H1 (cell line): Measurements from ENCODE around the gene AGBL4. TPM values are rescaled to one million over a fixed set of nuclear protein-coding genes. Genes with fewer than 3 reads are reported as not detected.

Experiments
- CTCF ChIA-PET: fragments of 300-600 bp; sonication (Branson Sonifier 250); formaldehyde crosslinking; loops from one replicate; lab custom pipeline; 2021; ENCODE audit not compliant: partially characterized antibody; lab: Charles Lee
- POLR2A ChIA-PET: fragments of 300-600 bp; sonication (Branson Sonifier 250); formaldehyde crosslinking; loops from one replicate; lab custom pipeline; 2021; ENCODE audit warnings: inconsistent platforms; ENCODE audit not compliant: partially characterized antibody; lab: Charles Lee
- DNase-seq, 2 experiments: peaks; one replicate each; pipeline versions ENCODE4 v3.0.0 to v3.0.0-alpha.2; 2010 to 2022; ENCODE audit warnings: low spot score in 2 of 2, low read depth in 1 of 2, mixed read lengths in 1 of 2
- FAIRE-seq: peaks from 2 replicates; lab custom pipeline; 2011; peaks lifted over from hg19 to GRCh38; lab: Jason Lieb, UNC
- H2AFZ ChIP-seq: 2 replicates; pipeline ENCODE4 v1.8.1; 2012; ENCODE audit warnings: low read length, inconsistent platforms
- H2AK5ac ChIP-seq: 2 replicates; pipeline ENCODE4 v1.6.1; 2013; ENCODE audit warnings: low read depth, low read length
- H2BK120ac ChIP-seq: replicated peaks from 2 replicates; pipeline ENCODE3; 2013; ENCODE audit warnings: low read depth, low read length, inconsistent platforms
- H2BK12ac ChIP-seq: 2 replicates; pipeline ENCODE4 v1.6.1; 2013; ENCODE audit warnings: low read depth, low read length
- H2BK15ac ChIP-seq: 2 replicates; pipeline ENCODE4 v1.6.1; 2013; ENCODE audit warnings: low read length
- H2BK20ac ChIP-seq: 2 replicates; pipeline ENCODE4 v1.6.1; 2013; ENCODE audit warnings: low read length
- H2BK5ac ChIP-seq: 2 replicates; pipeline ENCODE4 v1.6.1; 2013; ENCODE audit warnings: low read depth, low read length
- H3K14ac ChIP-seq: 2 replicates; pipeline ENCODE4 v1.6.1; 2013; ENCODE audit warnings: inconsistent platforms; ENCODE audit not compliant: insufficient read length
- H3K18ac ChIP-seq: 2 replicates; pipeline ENCODE4 v1.6.1; 2013; ENCODE audit warnings: low read length; ENCODE audit errors: extremely low read depth
- H3K23ac ChIP-seq: 2 replicates; pipeline ENCODE4 v1.6.1; 2013; ENCODE audit warnings: inconsistent platforms; ENCODE audit not compliant: insufficient read length
- H3K23me2 ChIP-seq: 2 replicates; pipeline ENCODE4 v1.6.1; 2013; ENCODE audit warnings: low read depth, low read length
- H3K27ac ChIP-seq: 2 replicates; pipeline ENCODE4 v1.6.1; 2011; ENCODE audit warnings: low read depth, low read length, inconsistent platforms
- H3K27me3 ChIP-seq, 4 experiments: replicated peaks in 1 of 4; 1 replicate in 1 of 4; 2 replicates in 3 of 4; pipeline versions ENCODE4 v1.6.1 to v1.8.1; 2011 to 2013; ENCODE audit warnings: low read length in 3 of 4, mild to moderate bottlenecking in 3 of 4, inconsistent platforms in 2 of 4, mixed read lengths in 2 of 4, moderate library complexity in 1 of 4; ENCODE audit not compliant: control insufficient read depth in 3 of 4, insufficient read depth in 3 of 4; ENCODE audit errors: extremely low read depth in 1 of 4
- H3K36me3 ChIP-seq, 4 experiments: 2 replicates each; pipeline versions ENCODE4 v1.6.1 to v1.8.1; 2011 to 2013; ENCODE audit warnings: mild to moderate bottlenecking in 4 of 4, low read length in 3 of 4, moderate library complexity in 2 of 4, control low read depth in 1 of 4, inconsistent platforms in 1 of 4; ENCODE audit not compliant: insufficient read depth in 4 of 4, control insufficient read depth in 2 of 4
- H3K4ac ChIP-seq: replicated peaks from 2 replicates; pipeline ENCODE3; 2013; ENCODE audit warnings: low read length, low read depth, mixed read lengths, inconsistent platforms; ENCODE audit not compliant: insufficient read length
- H3K4me1 ChIP-seq, 4 experiments: replicated peaks in 1 of 4; 1 replicate in 1 of 4; 2 replicates in 3 of 4; pipeline versions ENCODE4 v1.6.1 to v1.8.1; 2011 to 2013; ENCODE audit warnings: low read length in 3 of 4, inconsistent platforms in 2 of 4, mixed read lengths in 1 of 4; ENCODE audit not compliant: insufficient read depth in 4 of 4, control insufficient read depth in 3 of 4
- H3K4me2 ChIP-seq, 2 experiments: 2 replicates each; pipeline versions ENCODE4 v1.6.1 to v1.8.1; 2011 to 2013; ENCODE audit warnings: low read depth in 2 of 2, low read length in 2 of 2, control low read depth in 1 of 2, inconsistent platforms in 1 of 2, mild to moderate bottlenecking in 1 of 2; ENCODE audit not compliant: insufficient read depth in 1 of 2
- H3K4me3 ChIP-seq, 4 experiments: fragments of 200-600, 300-600 bp in 1 of 4; sonication (generic), shearing (Covaris generic), sonication (Bioruptor Twin) in 1 of 4; 2 replicates each; pipeline versions ENCODE4 v1.5.1 to v1.8.1; 2011 to 2016; ENCODE audit warnings: low read length in 4 of 4, low read depth in 3 of 4, control low read depth in 2 of 4, inconsistent platforms in 2 of 4, mild to moderate bottlenecking in 2 of 4, mixed read lengths in 1 of 4, moderate library complexity in 1 of 4; ENCODE audit not compliant: insufficient read depth in 2 of 4; ENCODE audit errors: extremely low read depth in 1 of 4
- H3K56ac ChIP-seq: replicated peaks from 2 replicates; pipeline ENCODE3; 2013; ENCODE audit warnings: low read depth, mild to moderate bottlenecking, mixed read lengths, low read length, inconsistent platforms; ENCODE audit not compliant: insufficient read length
- H3K79me1 ChIP-seq: 2 replicates; pipeline ENCODE4 v1.6.1; 2013; ENCODE audit warnings: low read depth, low read length, control low read depth
- H3K79me2 ChIP-seq, 2 experiments: 2 replicates each; pipeline versions ENCODE4 v1.6.1 to v1.8.1; 2012 to 2013; ENCODE audit warnings: low read length in 2 of 2, mild to moderate bottlenecking in 2 of 2, inconsistent platforms in 1 of 2; ENCODE audit not compliant: insufficient read depth in 2 of 2, control insufficient read depth in 1 of 2
- H3K9ac ChIP-seq, 4 experiments: replicated peaks in 1 of 4; 1 replicate in 1 of 4; 2 replicates in 3 of 4; pipeline versions ENCODE4 v1.6.1 to v1.8.1; 2011 to 2013; ENCODE audit warnings: low read depth in 3 of 4, low read length in 3 of 4, control low read depth in 2 of 4, mild to moderate bottlenecking in 2 of 4, moderate library complexity in 2 of 4, inconsistent platforms in 1 of 4; ENCODE audit errors: extremely low read depth in 1 of 4
- H3K9me3 ChIP-seq, 2 experiments: 2 replicates each; pipeline versions ENCODE4 v1.6.1 to v1.8.1; 2012 to 2013; ENCODE audit warnings: mild to moderate bottlenecking in 2 of 2, moderate library complexity in 2 of 2, control low read depth in 1 of 2, inconsistent platforms in 1 of 2, low read depth in 1 of 2, low read length in 1 of 2, mixed read lengths in 1 of 2; ENCODE audit not compliant: insufficient read depth in 2 of 2
- H4K20me1 ChIP-seq, 2 experiments: replicated peaks in 1 of 2; 2 replicates each; pipeline versions ENCODE3 to v1.8.1; 2011 to 2013; ENCODE audit warnings: inconsistent platforms in 2 of 2, low read length in 2 of 2, mild to moderate bottlenecking in 1 of 2; ENCODE audit not compliant: insufficient read depth in 2 of 2, control insufficient read depth in 1 of 2
- H4K5ac ChIP-seq: 2 replicates; pipeline ENCODE4 v1.6.1; 2013; ENCODE audit warnings: low read length, low read depth, mixed read lengths, inconsistent platforms; ENCODE audit not compliant: insufficient read length
- H4K8ac ChIP-seq: 2 replicates; pipeline ENCODE4 v1.8.0; 2013; ENCODE audit warnings: mild to moderate bottlenecking, moderate library complexity, low read length, inconsistent platforms; ENCODE audit not compliant: insufficient read depth; ENCODE audit errors: extremely low read depth
- H4K91ac ChIP-seq: replicated peaks from 2 replicates; pipeline ENCODE3; 2013; ENCODE audit warnings: low read length, mixed read lengths, inconsistent platforms; ENCODE audit not compliant: insufficient read length
- RAD21 ChIP-seq, 2 experiments: IDR thresholded peaks in 1 of 2; conservative IDR thresholded peaks in 1 of 2; 2 replicates each; pipeline ENCODE4 v1.6.1; 2011; ENCODE audit warnings: low read depth in 2 of 2, low read length in 2 of 2, improper control_type of control experiment in 1 of 2, inconsistent platforms in 1 of 2, mild to moderate bottlenecking in 1 of 2, moderate library complexity in 1 of 2
- RBBP5 ChIP-seq: IDR thresholded peaks from 2 replicates; pipeline ENCODE4 v1.7.1; 2012; ENCODE audit warnings: low read depth, mild to moderate bottlenecking, inconsistent platforms, low read length, moderate library complexity, borderline replicate concordance
- YY1 ChIP-seq: IDR thresholded peaks from 2 replicates; pipeline ENCODE4 v1.6.1; 2011; ENCODE audit warnings: low read depth, mild to moderate bottlenecking, low read length
- polyA plus RNA-seq, 7 experiments: library from polyadenylated mRNA; depleted of rRNA in 3 of 7; stranded (reverse) in 5 of 7; unstranded in 2 of 7; fragments of >200 nt in 5 of 7; fragments of 200-250 nt in 2 of 7; gene quantifications; 1 replicate in 5 of 7; 2 replicates in 1 of 7; 4 replicates in 1 of 7; pipeline versions ENCODE4 v1.2.1 to v1.2.3, GENCODE V29; 2011 to 2013; ENCODE audit warnings: missing spikeins in 2 of 7, mixed read lengths in 2 of 7
- total RNA-seq: library from RNA; stranded (reverse); fragmentation: NEBNext Ultra II Directional; extraction: Animal tissue kit (Norgen Biotek cat#: 25700); gene quantifications from 2 replicates; pipeline ENCODE4 v1.2.1, GENCODE V29; 2021
- TF ChIP-seq, protein P1 (sequence below): IDR thresholded peaks from 2 replicates; pipeline ENCODE4 v1.6.1; 2011; ENCODE audit warnings: low read depth, mild to moderate bottlenecking, low read length; ENCODE audit not compliant: insufficient read depth

The AGBL4 gene
- total and polyA plus RNA-seq, 2 of the 8 experiments (the other 6 are each of a cell fraction or from before 2014, with no cell fraction given): 0.41 to 0.45 TPM

DNA sequence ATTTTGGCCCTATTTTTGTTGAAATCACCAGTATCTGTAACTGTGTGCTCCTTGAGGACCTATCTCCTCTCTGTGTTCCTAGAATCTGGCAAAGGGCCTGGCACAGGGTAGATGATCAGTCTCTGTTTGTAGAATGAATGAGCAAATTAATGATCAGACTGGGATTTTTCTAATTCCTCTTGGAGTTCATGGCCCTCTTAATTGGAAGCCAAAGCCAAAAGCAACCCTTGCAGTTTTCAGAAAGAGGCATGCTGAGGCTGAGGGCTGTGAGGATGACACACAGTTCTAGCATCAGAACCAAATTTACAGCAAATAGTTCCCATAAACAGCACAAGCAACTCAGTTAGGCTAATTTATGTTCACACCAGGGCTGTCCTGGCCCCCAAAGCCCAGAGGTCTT lies 1136.0 kb downstream of the AGBL4 start:
- H3K27me3 ChIP-seq: no peaks in the 10 kb centered on the region
- CTCF ChIA-PET: interaction anchor here (1.4 kb wide), 1 partner anchor 28 kb away, joined by 3 read pairs; no protein-coding TSS in a partner anchor

More for the DNA sequence above, 1136.0 kb downstream of the AGBL4 start:
- Histone ChIP-seq H3K23me2 (no peaks in the 10 kb centered on the region), H3K56ac (no peak overlapping the region), H3K79me2 (no peaks in the 10 kb centered on the region), H4K20me1 (no peaks in the 10 kb centered on the region), H3K27ac (no peak overlapping the region), H3K4me2 (no peak overlapping the region), H2BK5ac (no peak overlapping the region), H2BK12ac (no peak overlapping the region), H3K4me1 (peaks cover 0 to 6% (median 3%) of the 10 kb centered on the region in 4 experiments; a peak in 5 of 7 replicates), H3K4ac (no peak overlapping the region), H2AFZ (no peak overlapping the region), H3K14ac (no peak overlapping the region), H3K79me1 (no peaks in the 10 kb centered on the region), H3K23ac (no peak overlapping the region), H4K91ac (no peak overlapping the region), H4K5ac (no peak overlapping the region), H3K18ac (no peak overlapping the region; the same call in 1 of the 2 replicates), H2BK20ac (no peak overlapping the region), H2BK120ac (no peak overlapping the region), H3K9ac (no peak overlapping the region), H2AK5ac (no peak overlapping the region), H3K9me3 (no peaks in the 10 kb centered on the region), H3K36me3 (no peaks in the 10 kb centered on the region), H3K4me3 (no peak overlapping the region), H2BK15ac (no peak overlapping the region), H4K8ac (no peak overlapping the region)
- FAIRE-seq (no peak), DNase-seq (no peak)
- TF ChIP-seq, protein P1, sequence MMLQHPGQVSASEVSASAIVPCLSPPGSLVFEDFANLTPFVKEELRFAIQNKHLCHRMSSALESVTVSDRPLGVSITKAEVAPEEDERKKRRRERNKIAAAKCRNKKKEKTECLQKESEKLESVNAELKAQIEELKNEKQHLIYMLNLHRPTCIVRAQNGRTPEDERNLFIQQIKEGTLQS: no peak
- no peak for TF ChIP-seq RBBP5
- TF ChIP-seq RAD21 (IDR thresholded peaks at IDR 0.05 in 1 of 2, conservative IDR thresholded peaks at IDR 0.05 in 1 of 2; ENCODE audit: low read depth in 2 of 2, low read length in 2 of 2): no peak
- TF ChIP-seq YY1: no peak
- POLR2A ChIA-PET: no interaction called here
